ENCODE measurements around the gene GJA3.

The GJA3 gene

DNA sequence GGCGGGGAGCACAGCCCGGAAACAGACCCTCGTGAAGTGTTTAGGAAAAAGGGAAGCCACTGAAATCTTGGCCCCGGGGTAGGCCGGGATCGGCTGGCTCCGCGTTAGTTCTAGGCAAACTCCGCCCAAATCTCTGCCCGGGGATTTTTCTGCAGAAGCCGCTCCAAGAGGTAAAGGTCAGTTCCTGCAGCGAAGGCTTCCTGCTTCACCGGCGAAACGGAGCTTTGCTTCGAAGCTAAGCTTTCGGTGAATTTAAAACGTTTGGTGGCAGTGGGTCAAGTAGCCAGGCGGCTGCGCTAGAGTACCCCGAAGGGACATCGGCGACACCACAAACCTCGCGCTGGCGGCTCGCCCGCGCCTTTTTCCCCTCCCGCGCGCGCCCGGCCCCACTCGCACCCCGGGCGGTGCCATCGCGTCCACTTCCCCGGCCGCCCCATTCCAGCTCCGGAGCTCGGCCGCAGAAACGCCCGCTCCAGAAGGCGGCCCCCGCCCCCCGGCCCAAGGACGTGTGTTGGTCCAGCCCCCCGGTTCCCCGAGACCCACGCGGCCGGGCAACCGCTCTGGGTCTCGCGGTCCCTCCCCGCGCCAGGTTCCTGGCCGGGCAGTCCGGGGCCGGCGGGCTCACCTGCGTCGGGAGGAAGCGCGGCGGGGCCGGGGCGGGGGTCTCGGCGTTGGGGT lies 31.4 kb upstream of the GJA3 start:
- H3K9me3 ChIP-seq (ENCODE audit: low read length), result no peaks in the 10 kb centered on the region
- H3K9ac ChIP-seq (ENCODE audit: low read length), result no peak overlapping the region
- H3K27ac ChIP-seq (ENCODE audit: low read depth, low read length), result no peak overlapping the region
- H3K27me3 ChIP-seq (ENCODE audit: control insufficient read depth in 1 of 2, insufficient read depth in 2 of 2, low read length in 2 of 2), result peaks cover 35 to 59% of the 10 kb centered on the region in 2 donors
- H3K36me3 ChIP-seq (ENCODE audit: insufficient read depth, low read length), result no peaks in the 10 kb centered on the region
- H3K4me1 ChIP-seq (ENCODE audit: insufficient read depth, low read length), result peaks cover 13% of the 10 kb centered on the region
- H3K4me3 ChIP-seq (ENCODE audit: low read depth in 1 of 2, low read length in 2 of 2), result peak overlapping the region; percentile 26 to 39

GRCh38 chr13:20191311-20192157 lies 30.7 kb upstream of the GJA3 start:
- peak overlapping the region in 1 of 2 donors; percentile 26 for H3K4me3 ChIP-seq (ENCODE audit: low read depth in 1 of 2, low read length in 2 of 2)
- H3K9ac ChIP-seq (ENCODE audit: low read length), result no peak overlapping the region
- peaks cover 13% of the 10 kb centered on the region for H3K4me1 ChIP-seq (ENCODE audit: insufficient read depth, low read length)
- no peaks in the 10 kb centered on the region for H3K9me3 ChIP-seq (ENCODE audit: low read length)
- H3K27ac ChIP-seq (ENCODE audit: low read depth, low read length), result no peak overlapping the region
- no peaks in the 10 kb centered on the region for H3K36me3 ChIP-seq (ENCODE audit: insufficient read depth, low read length)
- peaks cover 35 to 52% of the 10 kb centered on the region in 2 donors for H3K27me3 ChIP-seq (ENCODE audit: control insufficient read depth in 1 of 2, insufficient read depth in 2 of 2, low read length in 2 of 2)

DNA sequence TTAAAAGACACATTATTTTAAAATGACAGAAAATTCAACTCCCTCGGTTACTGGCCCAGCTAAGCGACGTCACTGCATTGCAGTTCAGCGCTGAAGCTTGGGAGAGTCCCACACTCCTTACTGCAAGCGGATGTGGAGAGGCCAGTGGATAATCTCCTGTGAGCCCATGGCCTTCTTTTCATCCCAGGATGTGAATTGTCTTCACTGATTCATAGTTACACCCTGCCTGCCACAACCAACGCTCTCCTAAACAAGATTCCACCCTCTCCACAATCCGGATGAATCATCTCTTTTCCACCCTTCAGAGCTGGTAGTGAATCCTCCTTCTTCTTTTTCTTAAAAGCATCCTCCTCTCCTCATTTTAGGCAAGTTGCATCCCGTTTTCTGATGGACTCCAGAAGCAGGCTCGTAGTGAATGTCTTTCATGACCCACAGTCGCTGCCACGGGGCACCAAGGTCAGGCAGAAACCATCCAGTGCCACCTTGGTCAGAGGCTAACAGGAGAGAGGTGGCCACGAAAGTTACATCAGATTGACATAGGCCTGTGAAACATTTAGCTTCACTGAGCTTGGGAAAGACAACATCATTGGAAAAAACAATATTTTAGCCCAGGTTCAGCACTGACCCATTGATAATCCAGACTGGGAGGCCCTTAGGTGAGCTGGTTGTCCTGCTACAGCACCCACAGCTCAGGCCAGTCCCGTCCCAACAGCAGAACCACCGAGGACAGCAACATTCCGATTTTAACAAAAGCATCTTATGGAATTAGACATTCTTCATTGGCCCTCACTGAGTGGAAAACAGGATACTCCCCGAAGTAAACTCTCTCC lies 29.8 kb upstream of the GJA3 start:
- Histone ChIP-seq H3K4me1 (ENCODE audit: insufficient read depth, low read length) (peaks cover 13% of the 10 kb centered on the region), H3K9me3 (ENCODE audit: low read length) (no peaks in the 10 kb centered on the region), H3K27ac (ENCODE audit: low read depth, low read length) (no peak overlapping the region), H3K36me3 (ENCODE audit: insufficient read depth, low read length) (no peaks in the 10 kb centered on the region), H3K9ac (ENCODE audit: low read length) (no peak overlapping the region), H3K4me3 (ENCODE audit: low read depth in 1 of 2, low read length in 2 of 2) (no peak overlapping the region), H3K27me3 (ENCODE audit: control insufficient read depth in 1 of 2, insufficient read depth in 2 of 2, low read length in 2 of 2) (peaks cover 35 to 44% of the 10 kb centered on the region in 2 donors)

- Histone ChIP-seq H3K4me1 (ENCODE audit: insufficient read depth, low read length) (peaks cover 13% of the 10 kb centered on the region), H3K27me3 (ENCODE audit: control insufficient read depth in 1 of 2, insufficient read depth in 2 of 2, low read length in 2 of 2) (peaks cover 30 to 38% of the 10 kb centered on the region in 2 donors), H3K27ac (ENCODE audit: low read depth, low read length) (no peak overlapping the region)
Observed at GRCh38 chr13:20190076-20190475, 29.2 kb upstream of the GJA3 start.

GRCh38 chr13:20188667-20189553 lies 28.1 kb upstream of the GJA3 start:
- Histone ChIP-seq H3K9me3 (ENCODE audit: low read length) (no peaks in the 10 kb centered on the region), H3K36me3 (ENCODE audit: insufficient read depth, low read length) (no peaks in the 10 kb centered on the region), H3K4me3 (ENCODE audit: low read depth in 1 of 2, low read length in 2 of 2) (no peak overlapping the region), H3K27me3 (ENCODE audit: control insufficient read depth in 1 of 2, insufficient read depth in 2 of 2, low read length in 2 of 2) (peaks cover 19 to 26% of the 10 kb centered on the region in 2 donors), H3K4me1 (ENCODE audit: insufficient read depth, low read length) (peaks cover 8% of the 10 kb centered on the region), H3K27ac (ENCODE audit: low read depth, low read length) (no peak overlapping the region), H3K9ac (ENCODE audit: low read length) (no peak overlapping the region)

More at GRCh38 chr13:20190076-20190475, 29.2 kb upstream of the GJA3 start:
- Histone ChIP-seq H3K9me3 (ENCODE audit: low read length) (no peaks in the 10 kb centered on the region), H3K9ac (ENCODE audit: low read length) (no peak overlapping the region), H3K4me3 (ENCODE audit: low read depth in 1 of 2, low read length in 2 of 2) (no peak overlapping the region), H3K36me3 (ENCODE audit: insufficient read depth, low read length) (no peaks in the 10 kb centered on the region)

- H3K27ac ChIP-seq (ENCODE audit: low read depth, low read length), result no peak overlapping the region
Observed at GRCh38 chr13:20186771-20187170, 25.9 kb upstream of the GJA3 start.

GRCh38 chr13:20185366-20186056 lies 24.7 kb upstream of the GJA3 start:
- no peak overlapping the region for H3K4me3 ChIP-seq (ENCODE audit: low read depth in 1 of 2, low read length in 2 of 2)

More at GRCh38 chr13:20186771-20187170, 25.9 kb upstream of the GJA3 start:
- Histone ChIP-seq H3K4me3 (ENCODE audit: low read depth in 1 of 2, low read length in 2 of 2) (no peak overlapping the region), H3K36me3 (ENCODE audit: insufficient read depth, low read length) (no peaks in the 10 kb centered on the region), H3K9me3 (ENCODE audit: low read length) (no peaks in the 10 kb centered on the region), H3K27me3 (ENCODE audit: control insufficient read depth in 1 of 2, insufficient read depth in 2 of 2, low read length in 2 of 2) (peaks cover 5% of the 10 kb centered on the region in 2 donors), H3K9ac (ENCODE audit: low read length) (no peak overlapping the region), H3K4me1 (ENCODE audit: insufficient read depth, low read length) (no peaks in the 10 kb centered on the region)

DNA sequence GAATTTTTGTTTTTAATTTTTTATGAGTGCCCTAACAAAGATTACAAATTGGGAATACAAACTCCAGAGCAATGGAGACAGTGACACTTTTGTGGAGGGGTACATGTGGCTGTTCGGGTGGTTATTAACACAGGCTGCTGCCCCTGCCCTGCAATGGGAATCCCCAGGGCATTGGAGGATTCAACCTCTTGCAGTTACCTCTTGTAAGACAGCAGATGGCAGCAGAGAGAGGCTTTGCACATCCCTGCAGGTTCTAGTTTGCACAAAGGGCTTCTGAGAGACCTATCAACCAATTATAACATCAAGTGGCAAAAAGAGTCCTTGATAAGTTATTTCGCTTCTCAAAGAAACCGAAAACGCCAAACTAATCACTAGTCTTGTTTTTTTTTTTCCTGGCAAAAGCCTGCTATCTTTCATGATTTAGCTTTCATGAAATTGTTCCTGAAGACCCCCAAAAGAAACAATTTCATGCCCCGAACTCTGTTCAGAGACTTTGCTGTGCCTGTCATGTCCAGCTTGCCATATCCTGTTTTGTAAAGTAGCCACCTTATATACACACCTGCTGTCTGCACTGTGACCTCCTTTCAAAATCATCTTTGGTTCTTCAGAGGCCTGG lies 21.5 kb upstream of the GJA3 start:
- H3K9me3 ChIP-seq (ENCODE audit: low read length), result no peaks in the 10 kb centered on the region
- H3K27ac ChIP-seq (ENCODE audit: low read depth, low read length), result no peak overlapping the region
- no peak overlapping the region for H3K9ac ChIP-seq (ENCODE audit: low read length)
- no peak overlapping the region for H3K4me3 ChIP-seq (ENCODE audit: low read depth in 1 of 2, low read length in 2 of 2)
- H3K4me1 ChIP-seq (ENCODE audit: insufficient read depth, low read length), result no peaks in the 10 kb centered on the region
- peaks cover 4 to 15% of the 10 kb centered on the region in 2 donors for H3K27me3 ChIP-seq (ENCODE audit: control insufficient read depth in 1 of 2, insufficient read depth in 2 of 2, low read length in 2 of 2)
- H3K36me3 ChIP-seq (ENCODE audit: insufficient read depth, low read length), result no peaks in the 10 kb centered on the region

More at GRCh38 chr13:20185366-20186056, 24.7 kb upstream of the GJA3 start:
- Histone ChIP-seq H3K27ac (ENCODE audit: low read depth, low read length) (no peak overlapping the region), H3K4me1 (ENCODE audit: insufficient read depth, low read length) (no peaks in the 10 kb centered on the region), H3K27me3 (ENCODE audit: control insufficient read depth in 1 of 2, insufficient read depth in 2 of 2, low read length in 2 of 2) (peaks cover 0 to 4% of the 10 kb centered on the region in 2 donors), H3K9ac (ENCODE audit: low read length) (no peak overlapping the region), H3K36me3 (ENCODE audit: insufficient read depth, low read length) (no peaks in the 10 kb centered on the region), H3K9me3 (ENCODE audit: low read length) (no peaks in the 10 kb centered on the region)

DNA sequence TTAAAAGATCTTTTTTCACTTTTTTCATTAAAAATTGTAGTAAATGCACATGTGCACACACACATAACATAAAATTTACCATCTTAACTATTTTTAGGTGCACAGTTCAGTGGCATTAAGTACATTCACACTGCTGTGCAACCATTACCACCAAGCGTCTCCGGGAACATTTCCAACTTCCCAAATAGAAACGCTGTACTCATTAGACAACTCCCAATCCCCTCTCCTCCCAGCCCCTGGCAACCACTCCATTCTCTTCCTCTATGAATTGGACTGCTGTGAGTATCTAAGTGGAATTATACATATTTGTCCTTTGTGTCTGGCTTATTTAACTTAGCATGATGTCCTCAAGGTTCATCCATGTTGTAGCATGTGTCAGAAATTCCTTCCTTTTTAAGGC lies 20.3 kb upstream of the GJA3 start:
- H3K27ac ChIP-seq (ENCODE audit: low read depth, low read length), result no peak overlapping the region
- peaks cover 4 to 21% of the 10 kb centered on the region in 2 donors for H3K27me3 ChIP-seq (ENCODE audit: control insufficient read depth in 1 of 2, insufficient read depth in 2 of 2, low read length in 2 of 2)
- H3K36me3 ChIP-seq (ENCODE audit: insufficient read depth, low read length), result no peaks in the 10 kb centered on the region
- no peak overlapping the region for H3K4me3 ChIP-seq (ENCODE audit: low read depth in 1 of 2, low read length in 2 of 2)
- H3K4me1 ChIP-seq (ENCODE audit: insufficient read depth, low read length), result no peaks in the 10 kb centered on the region
- H3K9me3 ChIP-seq (ENCODE audit: low read length), result no peaks in the 10 kb centered on the region
- no peak overlapping the region for H3K9ac ChIP-seq (ENCODE audit: low read length)

DNA sequence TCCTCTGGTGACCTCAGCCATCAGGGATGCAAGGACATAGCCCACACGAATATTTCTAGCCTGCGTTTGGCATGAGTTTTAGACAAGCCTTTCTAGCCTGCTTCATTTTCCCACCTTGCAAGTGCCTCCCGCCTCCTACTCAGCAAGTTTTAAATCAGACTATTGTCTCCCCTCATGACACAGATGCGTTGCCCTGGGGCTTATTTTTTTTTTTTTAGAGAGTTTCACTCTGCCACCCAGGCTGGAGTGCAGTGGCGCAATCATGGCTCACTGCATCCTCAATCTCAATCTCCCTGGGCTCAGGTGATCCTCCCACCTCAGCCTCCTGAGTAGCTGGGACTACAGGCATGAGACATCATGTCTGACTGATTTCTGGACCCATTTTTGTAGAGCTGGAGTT lies 17.3 kb upstream of the GJA3 start:
- Histone ChIP-seq H3K4me3 (ENCODE audit: low read depth in 1 of 2, low read length in 2 of 2) (no peak overlapping the region), H3K27ac (ENCODE audit: low read depth, low read length) (no peak overlapping the region), H3K4me1 (ENCODE audit: insufficient read depth, low read length) (no peaks in the 10 kb centered on the region), H3K36me3 (ENCODE audit: insufficient read depth, low read length) (no peaks in the 10 kb centered on the region), H3K9ac (ENCODE audit: low read length) (no peak overlapping the region), H3K9me3 (ENCODE audit: low read length) (no peaks in the 10 kb centered on the region), H3K27me3 (ENCODE audit: control insufficient read depth in 1 of 2, insufficient read depth in 2 of 2, low read length in 2 of 2) (peaks cover 4 to 21% of the 10 kb centered on the region in 2 donors)
